ENCODE measurements around the gene TRAM2.

Gene TRAM2

GRCh38 chr6:52534363-52534762 is 42.5 kb downstream of the TRAM2 start:
- H3K27me3 ChIP-seq: no peaks in the 10 kb centered on the region
- peaks cover 4 to 21% (median 17%) of the 10 kb centered on the region in 3 donors for H3K36me3 ChIP-seq
- no peak overlapping the region for H3K27ac ChIP-seq
- TF ChIP-seq CTCF (IDR thresholded peaks at IDR 0.05): no peak
- intact Hi-C loops (cut with DNase I; ENCODE audit: low total_unique reads): no loop called here
- no peak overlapping the region for H3K4me3 ChIP-seq
- no peaks in the 10 kb centered on the region for H3K9me3 ChIP-seq
- peaks cover 0 to 53% (median 41%) of the 10 kb centered on the region in 4 donors for H3K4me1 ChIP-seq
- no peak for DNase-seq

- intact Hi-C loops (cut with DNase I; ENCODE audit: low total_unique reads): no loop called here
These were observed 43.4 kb downstream of the TRAM2 start for GRCh38 chr6:52533491-52533890.

GRCh38 chr6:52532457-52532856 is 44.4 kb downstream of the TRAM2 start:
- no peak overlapping the region for H3K4me3 ChIP-seq
- DNase-seq: no peak

More at GRCh38 chr6:52533491-52533890, 43.4 kb downstream of the TRAM2 start:
- no peak for DNase-seq
- no peak for TF ChIP-seq CTCF (IDR thresholded peaks at IDR 0.05)
- H3K9me3 ChIP-seq: no peaks in the 10 kb centered on the region
- H3K4me3 ChIP-seq: no peak overlapping the region
- H3K27ac ChIP-seq: no peak overlapping the region
- no peaks in the 10 kb centered on the region for H3K27me3 ChIP-seq
- H3K36me3 ChIP-seq: peaks cover 4 to 21% (median 17%) of the 10 kb centered on the region in 3 donors
- peaks cover 0 to 48% (median 33%) of the 10 kb centered on the region in 4 donors for H3K4me1 ChIP-seq

GRCh38 chr6:52531834-52532233 is 45.0 kb downstream of the TRAM2 start:
- H3K27me3 ChIP-seq: no peaks in the 10 kb centered on the region
- no peak overlapping the region for H3K4me3 ChIP-seq
- no peak for DNase-seq
- peaks cover 4 to 21% (median 17%) of the 10 kb centered on the region in 3 donors for H3K36me3 ChIP-seq
- no peaks in the 10 kb centered on the region for H3K9me3 ChIP-seq
- H3K27ac ChIP-seq: peak overlapping the region; percentile 45 to 59
- peaks cover 0 to 32% (median 17%) of the 10 kb centered on the region in 4 donors for H3K4me1 ChIP-seq
- intact Hi-C loops (cut with DNase I; ENCODE audit: low total_unique reads): no loop called here
- TF ChIP-seq CTCF (IDR thresholded peaks at IDR 0.05): no peak

More at GRCh38 chr6:52532457-52532856, 44.4 kb downstream of the TRAM2 start:
- intact Hi-C loops (cut with DNase I; ENCODE audit: low total_unique reads): no loop called here
- Histone ChIP-seq H3K27me3 (no peaks in the 10 kb centered on the region), H3K4me1 (peaks cover 0 to 38% (median 23%) of the 10 kb centered on the region in 4 donors), H3K27ac (no peak overlapping the region), H3K36me3 (peaks cover 4 to 21% (median 17%) of the 10 kb centered on the region in 3 donors), H3K9me3 (no peaks in the 10 kb centered on the region)
- TF ChIP-seq CTCF (IDR thresholded peaks at IDR 0.05): no peak

GRCh38 chr6:52531396-52531795 is 45.5 kb downstream of the TRAM2 start:
- H3K27ac ChIP-seq: peak overlapping the region; percentile 45 to 59
- intact Hi-C loops (cut with DNase I; ENCODE audit: low total_unique reads): no loop called here
- peaks cover 4 to 21% (median 17%) of the 10 kb centered on the region in 3 donors for H3K36me3 ChIP-seq
- DNase-seq: no peak
- H3K4me3 ChIP-seq: no peak overlapping the region
- peaks cover 0 to 27% (median 13%) of the 10 kb centered on the region in 4 donors for H3K4me1 ChIP-seq
- TF ChIP-seq CTCF (IDR thresholded peaks at IDR 0.05): no peak
- H3K27me3 ChIP-seq: no peaks in the 10 kb centered on the region
- no peaks in the 10 kb centered on the region for H3K9me3 ChIP-seq

- intact Hi-C loops (cut with DNase I; ENCODE audit: low total_unique reads): no loop called here
- TF ChIP-seq CTCF (IDR thresholded peaks at IDR 0.05): no peak
- H3K27me3 ChIP-seq: no peaks in the 10 kb centered on the region
- H3K27ac ChIP-seq: peak overlapping the region; percentile 34 to 59
- H3K4me3 ChIP-seq: no peak overlapping the region
- DNase-seq: no peak
- H3K4me1 ChIP-seq: peaks cover 0 to 20% (median 8%) of the 10 kb centered on the region in 4 donors
- H3K9me3 ChIP-seq: no peaks in the 10 kb centered on the region
- peaks cover 4 to 19% (median 15%) of the 10 kb centered on the region in 3 donors for H3K36me3 ChIP-seq
These were observed 46.5 kb downstream of the TRAM2 start for GRCh38 chr6:52530351-52530750.

All from tibial artery (tissue), 4 donors.